NCI-H1436 treated with DMSO at 0.1 percent for 48 hours (cell line): ENCODE results near the gene TMEM132A.
A peak's percentile ranks its signal among the peaks of the same experiment; 100 is the strongest.

ENCODE experiments used
- DNase-seq: peaks from one replicate; lab custom pipeline; 2025; lab: John Stamatoyannopoulos, UW

The TMEM132A gene

GRCh38 chr11:60937144-60937527 lies 12.9 kb downstream of the TMEM132A start:
- no peak for DNase-seq

DNA sequence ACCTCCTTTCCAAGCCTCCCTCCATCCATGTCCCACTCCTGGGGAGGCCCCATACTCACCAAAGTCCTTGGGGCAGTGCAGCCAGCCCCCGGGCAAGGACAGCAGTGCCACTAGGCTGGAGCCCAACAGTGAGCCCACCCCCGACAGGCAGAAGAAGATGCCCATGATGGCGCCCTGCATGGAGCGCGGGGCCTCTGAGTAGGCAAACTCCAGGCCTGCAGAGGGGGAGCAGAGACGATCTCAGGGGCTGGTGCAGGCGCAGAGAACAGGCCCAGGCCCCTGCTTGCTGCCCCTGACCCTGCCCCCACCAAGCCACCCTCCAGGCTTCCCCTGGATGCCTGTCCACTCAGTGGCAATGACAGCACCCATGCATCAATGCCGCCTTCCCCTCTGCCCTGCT lies 13.6 kb downstream of the TMEM132A start:
- DNase-seq: no peak

GRCh38 chr11:60938500-60938899 lies 14.2 kb downstream of the TMEM132A start:
- DNase-seq: no peak

DNA sequence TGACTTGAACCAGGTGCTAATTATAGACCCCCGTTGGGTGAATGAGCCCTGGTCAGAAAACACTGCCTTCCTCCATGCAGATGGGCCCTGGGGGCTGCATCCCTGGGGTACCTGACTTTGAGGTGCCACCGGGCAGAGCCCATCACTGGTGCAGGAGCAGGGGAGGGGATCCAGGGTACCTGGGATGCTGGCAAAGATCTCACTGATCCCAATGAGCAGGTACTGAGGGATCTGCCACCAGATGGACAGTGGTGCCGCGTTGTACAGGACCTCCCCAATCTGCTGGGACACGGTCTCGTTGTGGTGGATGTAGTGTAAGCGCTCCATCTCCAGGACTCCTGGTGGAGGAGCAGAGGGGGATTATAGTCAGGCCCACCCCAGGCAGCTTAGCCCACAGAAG lies 15.0 kb downstream of the TMEM132A start:
- no peak for DNase-seq

GRCh38 chr11:60939855-60940254 lies 15.6 kb downstream of the TMEM132A start:
- no peak for DNase-seq

GRCh38 chr11:60941371-60942119 lies 17.3 kb downstream of the TMEM132A start:
- no peak for DNase-seq

DNA sequence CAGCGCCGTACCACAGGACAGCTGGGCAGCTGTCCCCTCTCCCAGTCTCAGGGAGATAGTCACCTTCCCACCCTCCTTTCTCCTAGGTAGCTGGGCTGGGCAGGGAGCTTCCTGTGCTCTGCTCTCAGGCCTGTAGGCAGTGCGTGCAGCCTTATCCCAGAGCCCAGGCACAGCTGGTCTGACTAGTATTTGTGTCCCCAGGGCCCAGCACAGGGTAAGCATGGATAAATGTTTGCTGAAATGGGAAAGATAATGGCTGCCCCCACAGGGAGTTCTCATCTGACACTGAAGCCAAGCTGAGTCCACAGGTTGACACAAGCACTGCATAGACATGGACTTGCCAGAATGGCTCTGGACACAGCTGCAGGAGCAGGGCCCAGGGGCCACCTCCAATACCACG lies 18.0 kb downstream of the TMEM132A start:
- DNase-seq: no peak

DNA sequence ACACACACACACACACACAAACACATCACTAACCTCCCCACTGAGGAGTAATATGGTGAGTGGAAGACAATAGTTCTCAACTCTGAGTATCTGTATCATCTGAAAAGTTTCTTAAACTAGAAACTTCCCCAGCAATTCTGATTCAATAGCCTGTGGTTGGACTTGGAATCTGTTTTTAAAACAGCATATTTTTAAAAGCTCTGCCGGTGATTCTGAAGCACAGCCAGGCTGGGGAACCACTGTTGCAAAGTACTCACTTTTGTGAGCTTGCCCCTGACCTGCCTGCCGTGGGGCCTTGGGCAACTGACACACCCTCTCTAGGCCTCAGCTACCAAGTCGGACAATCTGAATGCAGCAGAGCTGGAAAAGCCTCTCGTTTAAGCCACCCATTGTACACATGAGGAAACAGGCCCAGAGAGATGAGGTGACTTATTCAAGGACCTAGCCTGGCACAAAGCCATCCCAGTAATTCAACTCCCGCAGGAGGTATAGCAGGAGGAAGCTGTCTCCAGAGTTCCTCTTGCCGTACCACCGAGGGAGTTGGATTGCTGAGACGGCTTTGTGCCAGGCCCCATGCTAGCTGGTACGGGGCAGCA lies 18.8 kb downstream of the TMEM132A start:
- peak; percentile 15 for DNase-seq

DNA sequence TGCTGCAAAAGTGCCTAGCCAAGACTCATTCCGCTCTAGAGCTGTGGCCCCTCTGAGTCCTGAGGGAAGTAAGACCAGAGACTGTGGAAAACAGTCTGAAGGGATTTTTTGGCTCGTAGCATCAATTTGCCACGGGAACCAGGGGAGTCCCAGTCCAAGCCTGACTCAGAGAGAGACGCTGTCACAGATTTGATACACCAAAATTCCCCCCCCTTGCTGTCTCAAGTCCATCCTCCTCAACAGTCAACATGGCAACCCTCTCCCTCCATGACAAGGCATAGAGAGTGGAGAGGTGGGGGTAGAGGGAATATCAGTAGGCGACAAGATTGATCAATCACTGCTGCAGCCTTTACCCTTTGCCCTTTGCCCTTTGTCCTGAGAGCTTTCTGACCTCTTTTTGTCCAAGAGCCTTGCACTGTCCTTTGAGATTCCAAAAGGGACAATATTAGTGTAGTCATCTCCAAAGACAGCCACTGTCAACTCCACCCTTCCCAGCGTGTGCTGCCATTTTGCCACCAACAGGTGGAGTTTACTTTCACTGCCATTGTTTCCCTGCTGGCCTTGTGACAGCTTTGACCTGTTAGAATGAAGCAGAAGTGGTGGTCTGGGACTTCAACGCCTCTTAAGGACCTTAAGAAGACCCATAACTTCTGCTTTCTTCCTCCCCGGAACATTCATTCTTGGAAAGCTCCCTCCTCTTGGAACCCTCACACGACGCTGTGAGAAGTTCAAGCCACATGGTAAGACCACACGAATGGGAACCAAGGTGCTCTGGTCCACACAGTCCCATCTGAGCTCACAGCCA lies 20.4 kb downstream of the TMEM132A start:
- no peak for DNase-seq

GRCh38 chr11:60945295-60945667 lies 21.0 kb downstream of the TMEM132A start:
- DNase-seq: no peak

GRCh38 chr11:60946601-60947264 lies 22.5 kb downstream of the TMEM132A start:
- DNase-seq: no peak

DNA sequence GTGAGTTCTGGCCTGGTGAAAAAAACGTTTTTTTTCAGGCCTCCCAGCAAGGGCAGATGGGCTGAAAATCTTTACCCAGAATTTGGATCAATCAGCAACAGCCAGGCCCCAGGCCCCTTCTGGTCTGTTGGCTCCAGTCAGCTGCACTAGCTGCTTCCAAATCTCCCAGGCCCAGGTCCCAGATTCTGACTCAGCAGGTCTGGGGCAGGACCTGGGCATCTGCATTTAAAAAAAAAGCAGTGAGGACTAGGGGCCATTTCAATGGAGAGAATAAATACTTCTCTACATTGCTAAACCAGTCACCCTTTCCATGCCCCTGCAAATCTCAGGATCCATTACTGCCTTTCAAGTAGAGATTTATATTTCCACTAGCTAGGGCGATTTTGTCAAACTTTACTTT lies 23.4 kb downstream of the TMEM132A start:
- DNase-seq: no peak

GRCh38 chr11:60948250-60948649 lies 24.0 kb downstream of the TMEM132A start:
- no peak for DNase-seq

GRCh38 chr11:60950024-60950423 lies 25.8 kb downstream of the TMEM132A start:
- no peak for DNase-seq

DNA sequence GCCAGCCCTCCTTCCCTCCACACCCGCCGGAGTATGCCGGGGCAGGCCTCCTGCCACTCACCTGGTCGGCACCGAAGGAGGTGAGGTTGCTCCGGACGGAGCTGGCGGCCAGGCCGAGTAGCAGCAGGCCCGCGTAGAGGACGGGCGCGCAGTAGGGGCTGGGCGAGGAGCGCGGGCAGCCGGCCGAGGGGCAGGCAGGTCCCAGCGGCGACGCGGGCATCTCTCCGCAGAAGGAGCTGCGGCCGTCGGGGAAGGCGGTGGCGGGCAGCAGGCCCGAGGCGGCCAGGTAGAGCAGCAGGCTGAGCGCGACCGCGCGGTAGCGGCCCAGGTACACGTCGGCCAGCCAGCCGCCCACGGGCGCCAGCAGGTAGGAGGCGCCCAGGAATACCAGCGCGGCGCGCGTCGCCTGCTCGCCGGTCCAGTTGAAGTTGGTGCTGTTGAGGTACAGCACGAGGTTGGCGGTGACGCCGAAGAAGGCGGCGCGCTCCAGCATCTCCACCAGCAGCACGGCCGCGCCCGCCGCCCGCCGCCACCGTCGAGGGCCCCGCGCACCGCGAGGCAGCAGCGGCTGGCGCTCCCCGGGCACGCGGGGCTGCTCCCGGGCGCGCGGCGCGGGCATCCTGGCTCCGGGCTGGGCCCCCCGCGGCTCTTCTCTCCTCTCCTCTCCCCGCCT lies 26.8 kb downstream of the TMEM132A start:
- DNase-seq: no peak

GRCh38 chr11:60951606-60951903 lies 27.3 kb downstream of the TMEM132A start:
- no peak for DNase-seq

GRCh38 chr11:60951904-60952741 lies 27.9 kb downstream of the TMEM132A start, which contains the start of gene SLC15A3:
Gene SLC15A3, minus strand, starts transcription at chr11:60952176. Its CDS starts 625 bp downstream, at chr11:60951551.
- no peak for DNase-seq

- no peak for DNase-seq
These were observed 28.5 kb downstream of the TMEM132A start for GRCh38 chr11:60952742-60953170.

DNA sequence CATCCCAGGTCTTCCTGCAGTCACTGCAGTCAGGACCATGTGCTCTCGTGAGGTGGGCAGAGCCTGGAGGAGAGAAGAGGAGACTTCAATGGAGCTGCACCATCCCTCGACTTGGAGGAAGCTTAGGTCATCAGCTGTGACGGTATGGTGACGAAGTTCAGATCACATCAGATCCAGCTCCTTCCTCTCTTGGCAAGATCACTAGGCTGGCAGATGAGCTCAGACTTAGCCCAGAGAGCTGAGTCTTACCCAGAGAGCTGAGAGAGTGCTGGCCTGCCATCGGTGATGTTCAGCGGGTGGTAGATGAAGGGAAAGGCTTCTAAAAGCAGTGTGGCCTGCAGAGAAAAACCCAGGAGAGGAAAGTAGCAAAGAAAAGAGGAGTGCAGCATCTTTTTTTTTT lies 29.5 kb downstream of the TMEM132A start:
- no peak for DNase-seq

- no peak for DNase-seq
These were observed 30.2 kb downstream of the TMEM132A start for GRCh38 chr11:60954421-60954820.

DNA sequence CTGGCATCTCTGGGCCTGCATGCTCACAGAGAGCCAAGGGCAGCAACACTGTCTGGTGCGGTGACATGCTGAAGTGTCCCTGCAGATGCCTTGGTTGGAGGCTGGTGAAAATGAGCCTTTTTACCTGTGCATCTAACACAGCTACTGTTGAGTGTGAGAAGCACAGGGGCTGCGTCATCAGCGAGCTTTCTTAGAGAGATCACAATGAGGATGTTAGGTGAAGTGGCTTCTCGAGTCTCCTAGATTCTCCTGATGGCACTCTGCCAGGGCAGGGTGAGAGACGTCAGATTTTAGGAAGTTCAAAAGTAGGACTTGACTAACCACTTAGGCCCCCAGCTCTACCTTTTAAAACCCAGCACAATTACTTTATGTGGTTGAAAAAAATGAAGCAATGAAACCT lies 31.3 kb downstream of the TMEM132A start:
- DNase-seq: no peak
